Calu3 (cell line): ENCODE measurements around the gene RAB27B. TPM values are rescaled to one million over a fixed set of nuclear protein-coding genes. Genes with fewer than 3 reads are reported as not detected.

Source experiments
- BruUV-seq: library from RNA; stranded (reverse); fragments of 400-500 nt; replicated peaks from 2 replicates; lab custom pipeline; 2021; lab: Mats Ljungman, UMichigan
- CTCF ChIA-PET: fragments of 300-600 bp; sonication (Branson Sonifier 250); formaldehyde crosslinking; loops from one replicate; lab custom pipeline; 2022; ENCODE audit warnings: antibody characterized with exemption; lab: Charles Lee
- DNase-seq: peaks from one replicate; pipeline ENCODE4 v3.0.0; 2022
- H3K27ac Mint-ChIP-seq: one replicate; pipeline ENCODE4 v1.8.0; 2022; ENCODE audit warnings: mixed read lengths; ENCODE audit not compliant: unreplicated experiment
- H3K27me3 Mint-ChIP-seq: one replicate; pipeline ENCODE4 v1.8.0; 2022; ENCODE audit warnings: mixed read lengths; ENCODE audit not compliant: unreplicated experiment
- H3K36me3 Mint-ChIP-seq: one replicate; pipeline ENCODE4 v1.8.0; 2022; ENCODE audit warnings: mild to moderate bottlenecking, moderate library complexity, mixed read lengths; ENCODE audit not compliant: insufficient read depth, unreplicated experiment
- H3K4me1 Mint-ChIP-seq: one replicate; pipeline ENCODE4 v1.8.0; 2022; ENCODE audit warnings: mild to moderate bottlenecking, low read depth, mixed read lengths; ENCODE audit not compliant: unreplicated experiment
- H3K4me3 Mint-ChIP-seq: one replicate; pipeline ENCODE4 v1.8.0; 2022; ENCODE audit warnings: mild to moderate bottlenecking, low read depth, moderate library complexity, mixed read lengths; ENCODE audit not compliant: unreplicated experiment
- H3K9me3 Mint-ChIP-seq: one replicate; pipeline ENCODE4 v1.8.0; 2022; ENCODE audit warnings: low read depth, mixed read lengths; ENCODE audit not compliant: unreplicated experiment
- intact Hi-C: fragments of 100-400 bp; cut with micrococcal nuclease; formaldehyde crosslinking; loops from one replicate; pipeline ENCODE4 v1.10.0; 2022; ENCODE audit not compliant: unreplicated experiment
- total RNA-seq: library from RNA; stranded (reverse); gene quantifications from 2 replicates; pipeline ENCODE4 v1.2.3, GENCODE V29; 2022
- TF ChIP-seq, protein P1 (sequence below): fragments of 200-600 bp; IDR thresholded peaks from one replicate; pipeline ENCODE4 v1.8.0; 2022; ENCODE audit warnings: antibody characterized with exemption; ENCODE audit not compliant: unreplicated experiment

Gene RAB27B
- total RNA-seq, 1 experiment from 2014 or later = 38.3 TPM

DNA sequence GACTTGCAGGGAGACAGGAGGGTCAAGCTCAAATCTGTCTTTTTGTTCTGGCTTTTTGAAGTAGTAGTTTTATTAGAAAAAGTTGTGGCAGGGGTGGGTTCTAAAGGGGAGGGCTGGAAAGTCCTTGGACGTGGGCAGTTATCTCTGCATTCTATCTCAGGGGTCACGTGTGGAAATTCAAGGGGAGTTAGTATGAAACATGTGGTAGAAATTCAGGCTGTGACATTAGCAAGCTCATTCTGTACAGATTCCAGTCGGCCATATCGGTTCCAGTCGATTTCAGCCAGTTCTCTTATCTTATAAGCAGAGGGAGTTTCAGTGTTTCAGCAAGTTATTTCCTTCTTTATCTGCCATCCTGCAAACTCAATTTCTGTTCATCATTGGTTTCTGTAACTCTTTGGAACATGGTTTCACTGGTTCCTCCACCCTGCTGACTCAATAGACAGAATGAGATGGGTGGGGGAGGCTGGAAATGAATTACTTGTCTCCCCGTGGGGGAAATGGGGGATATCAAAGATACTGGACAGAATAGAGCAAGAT, 53.0 kb downstream of the RAB27B start:
- no TSS peak for BruUV-seq
- Mint-ChIP-seq H3K4me1 (peaks cover 7% of the 10 kb centered on the region), H3K36me3 (peaks cover 5% of the 10 kb centered on the region), H3K27ac (no peak overlapping the region), H3K27me3 (no peaks in the 10 kb centered on the region), H3K4me3 (no peak overlapping the region), H3K9me3 (peaks cover 4% of the 10 kb centered on the region)
- intact Hi-C loops = no loop called here
- TF ChIP-seq, protein P1, sequence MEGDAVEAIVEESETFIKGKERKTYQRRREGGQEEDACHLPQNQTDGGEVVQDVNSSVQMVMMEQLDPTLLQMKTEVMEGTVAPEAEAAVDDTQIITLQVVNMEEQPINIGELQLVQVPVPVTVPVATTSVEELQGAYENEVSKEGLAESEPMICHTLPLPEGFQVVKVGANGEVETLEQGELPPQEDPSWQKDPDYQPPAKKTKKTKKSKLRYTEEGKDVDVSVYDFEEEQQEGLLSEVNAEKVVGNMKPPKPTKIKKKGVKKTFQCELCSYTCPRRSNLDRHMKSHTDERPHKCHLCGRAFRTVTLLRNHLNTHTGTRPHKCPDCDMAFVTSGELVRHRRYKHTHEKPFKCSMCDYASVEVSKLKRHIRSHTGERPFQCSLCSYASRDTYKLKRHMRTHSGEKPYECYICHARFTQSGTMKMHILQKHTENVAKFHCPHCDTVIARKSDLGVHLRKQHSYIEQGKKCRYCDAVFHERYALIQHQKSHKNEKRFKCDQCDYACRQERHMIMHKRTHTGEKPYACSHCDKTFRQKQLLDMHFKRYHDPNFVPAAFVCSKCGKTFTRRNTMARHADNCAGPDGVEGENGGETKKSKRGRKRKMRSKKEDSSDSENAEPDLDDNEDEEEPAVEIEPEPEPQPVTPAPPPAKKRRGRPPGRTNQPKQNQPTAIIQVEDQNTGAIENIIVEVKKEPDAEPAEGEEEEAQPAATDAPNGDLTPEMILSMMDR = no peak
- DNase-seq = no peak
- CTCF ChIA-PET = interaction anchor here (0.5 kb wide), 1 partner anchor 355 kb away, joined by 3 read pairs; no protein-coding TSS in a partner anchor

DNA sequence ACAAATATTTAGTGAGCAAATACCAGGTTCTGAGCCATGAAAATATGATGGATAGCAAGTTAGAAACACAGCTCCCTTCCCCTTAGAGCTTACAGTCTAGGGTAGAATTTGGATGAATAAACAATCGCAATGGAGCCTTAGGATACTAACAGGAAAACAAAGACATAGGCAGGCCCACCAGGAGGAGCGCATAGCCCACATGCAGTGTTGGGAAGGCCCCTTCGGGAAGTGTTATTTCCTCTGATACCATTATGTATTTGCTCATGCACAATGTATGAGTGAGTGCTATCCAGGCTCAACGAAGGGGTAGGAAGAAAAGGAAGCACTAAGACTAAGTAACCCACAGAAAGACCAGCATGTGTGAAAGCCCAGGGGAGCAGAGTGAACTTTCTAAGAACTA, 54.0 kb downstream of the RAB27B start:
- intact Hi-C loops = no loop called here
- H3K27ac Mint-ChIP-seq = no peak overlapping the region
- no peaks in the 10 kb centered on the region for H3K27me3 Mint-ChIP-seq
- no peak overlapping the region for H3K4me3 Mint-ChIP-seq
- CTCF ChIA-PET = no interaction called here
- TF ChIP-seq, protein P1 = no peak
- no TSS peak for BruUV-seq
- no peak for DNase-seq
- H3K36me3 Mint-ChIP-seq = peaks cover 5% of the 10 kb centered on the region
- peaks cover 7% of the 10 kb centered on the region for H3K4me1 Mint-ChIP-seq
- peaks cover 4% of the 10 kb centered on the region for H3K9me3 Mint-ChIP-seq

DNA sequence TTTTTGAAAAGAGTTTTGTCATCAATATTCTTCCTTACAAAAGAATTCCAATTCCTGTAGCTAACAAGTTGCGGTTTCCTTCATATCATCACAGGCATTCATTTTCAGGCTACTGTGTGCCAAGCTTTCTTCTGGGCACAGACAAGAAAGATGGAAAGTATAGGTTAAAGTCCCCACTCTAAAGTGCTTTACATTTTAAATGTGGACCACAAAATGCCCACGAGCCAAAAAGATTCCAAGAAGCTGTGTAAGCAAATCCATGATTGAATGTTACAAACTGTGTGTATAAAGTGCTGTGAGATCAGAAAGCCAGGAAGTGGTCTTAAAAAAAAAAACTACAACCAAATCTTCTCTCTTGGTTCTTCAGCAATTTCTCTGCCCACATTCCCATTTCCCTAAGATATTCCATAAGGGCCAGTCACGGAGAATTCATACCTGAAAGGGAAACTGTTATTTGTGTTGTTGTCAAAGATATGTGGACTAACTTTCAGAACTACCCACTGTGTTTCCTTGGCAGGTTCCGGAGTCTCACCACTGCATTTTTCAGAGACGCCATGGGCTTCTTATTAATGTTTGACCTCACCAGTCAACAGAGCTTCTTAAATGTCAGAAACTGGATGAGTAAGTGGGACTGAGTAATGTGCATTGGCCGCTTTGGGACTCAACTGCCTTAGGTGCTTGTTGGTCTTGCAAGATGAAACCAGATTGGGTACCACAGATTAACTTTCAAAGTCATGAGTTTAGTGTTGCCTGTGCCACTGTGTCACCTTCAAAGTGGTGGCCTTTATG, 55.7 kb downstream of the RAB27B start:
- CTCF ChIA-PET = no interaction called here
- no TSS peak for BruUV-seq

DNA sequence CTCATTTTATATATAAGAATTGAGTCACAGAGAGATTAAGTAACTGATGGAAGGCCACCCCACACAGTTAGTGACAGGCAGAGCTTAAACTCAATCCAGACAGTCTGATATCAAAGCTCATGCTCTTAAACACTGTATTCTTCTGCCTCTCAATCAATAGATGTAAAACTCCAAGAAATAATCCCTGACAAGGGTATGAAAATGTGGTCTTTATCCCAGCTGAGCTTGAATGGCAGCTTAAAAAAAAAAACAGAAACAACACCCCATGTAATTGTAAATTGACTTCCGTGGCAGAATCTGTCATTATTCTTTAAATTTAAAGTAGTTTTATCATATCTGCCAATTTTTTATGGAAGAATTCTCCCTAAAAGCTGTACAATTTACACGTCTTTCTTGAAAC, 60.1 kb downstream of the RAB27B start:
- TF ChIP-seq, protein P1 = no peak
- H3K36me3 Mint-ChIP-seq = peaks cover 17% of the 10 kb centered on the region
- H3K27me3 Mint-ChIP-seq = no peaks in the 10 kb centered on the region
- no peaks in the 10 kb centered on the region for H3K9me3 Mint-ChIP-seq
- CTCF ChIA-PET = no interaction called here
- BruUV-seq = no TSS peak
- DNase-seq = no peak
- no peak overlapping the region for H3K4me3 Mint-ChIP-seq
- H3K27ac Mint-ChIP-seq = no peak overlapping the region
- intact Hi-C loops = no loop called here
- no peaks in the 10 kb centered on the region for H3K4me1 Mint-ChIP-seq

More for the DNA sequence above, 55.7 kb downstream of the RAB27B start:
- intact Hi-C loops = no loop called here
- TF ChIP-seq, protein P1 = no peak
- H3K27ac Mint-ChIP-seq = no peak overlapping the region
- peaks cover 7% of the 10 kb centered on the region for H3K4me1 Mint-ChIP-seq
- DNase-seq = no peak
- peaks cover 8% of the 10 kb centered on the region for H3K36me3 Mint-ChIP-seq
- no peak overlapping the region for H3K4me3 Mint-ChIP-seq
- peaks cover 4% of the 10 kb centered on the region for H3K9me3 Mint-ChIP-seq
- H3K27me3 Mint-ChIP-seq = no peaks in the 10 kb centered on the region
